Spinal cord (tissue), 10 donors: ENCODE results near the gene DAND5. TPM values are rescaled to one million over a fixed set of nuclear protein-coding genes. Genes with fewer than 3 reads are reported as not detected.
A peak's percentile ranks its signal among the peaks of the same experiment; 100 is the strongest.

Experiments used
- DNase-seq, 6 donors: peaks; one replicate each; pipeline versions ENCODE4 v3.0.0 to v3.0.0-alpha.2; 2013 to 2015; ENCODE audit warnings: low spot score in 6 of 6, low read depth in 4 of 6
- H3K27ac ChIP-seq: one replicate; pipeline ENCODE4 v1.5.1; 2013; ENCODE audit warnings: low read depth, low read length, control low read depth
- H3K27me3 ChIP-seq: one replicate; pipeline ENCODE4 v1.6.1; 2013; ENCODE audit warnings: low read length; ENCODE audit not compliant: control insufficient read depth, insufficient read depth
- H3K36me3 ChIP-seq: one replicate; pipeline ENCODE4 v1.6.1; 2013; ENCODE audit warnings: low read length; ENCODE audit not compliant: control insufficient read depth, insufficient read depth
- H3K4me1 ChIP-seq: one replicate; pipeline ENCODE4 v1.6.1; 2013; ENCODE audit warnings: low read length; ENCODE audit not compliant: control insufficient read depth, insufficient read depth
- H3K4me3 ChIP-seq: one replicate; pipeline ENCODE4 v1.5.1; 2013; ENCODE audit warnings: low read depth, low read length, control low read depth
- H3K9me3 ChIP-seq: one replicate; pipeline ENCODE4 v1.6.1; 2013; ENCODE audit warnings: low read length; ENCODE audit not compliant: control insufficient read depth, insufficient read depth
- WGBS: methylation state at CpG from one replicate; pipeline ENCODE4 v1.1.5; 2013; ENCODE audit warnings: missing lambda C conversion rate; ENCODE audit not compliant: insufficient coverage; 5-methylcytosine and 5-hydroxymethylcytosine counted together
- polyA plus RNA-seq, 2 donors: library from polyadenylated mRNA; unstranded; fragments of 120-200 nt; gene quantifications; one replicate each; pipeline ENCODE4 v1.2.1, GENCODE V29; 2013; ENCODE audit not compliant: insufficient read length in 2 of 2
- total RNA-seq, 2 donors: library from RNA; depleted of rRNA in 1 of 2; stranded (reverse); fragments of 120-200 nt in 1 of 2; fragments of >200 nt in 1 of 2; gene quantifications; one replicate each; pipeline versions ENCODE4 v1.2.3 to v1.2.4, GENCODE V29; 2013 to 2014
- donor health status: healthy.

The DAND5 gene
- total and polyA plus RNA-seq, 4 donors, result 0.28 to 0.49 (median 0.44) TPM; not detected in 1

DNA sequence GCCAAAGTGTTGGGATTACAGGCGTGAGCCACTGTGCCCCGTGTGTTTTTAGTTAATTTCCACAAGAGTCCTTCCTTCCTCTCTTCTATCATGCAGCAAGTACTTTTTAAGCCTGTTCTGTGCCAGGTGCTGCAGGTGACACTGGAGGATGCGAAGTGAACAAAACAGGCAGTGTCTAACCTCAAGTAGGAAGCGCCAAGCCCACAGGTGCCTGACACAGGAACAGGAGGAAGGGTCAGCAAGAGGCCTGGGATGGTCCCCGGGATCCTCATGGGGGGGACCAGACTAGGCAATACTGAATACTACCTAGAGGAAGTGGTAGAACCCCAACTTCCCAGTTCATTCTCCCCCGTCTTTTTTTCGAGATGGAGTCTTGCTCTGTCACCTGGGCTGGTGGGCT is 32.8 kb upstream of the DAND5 start:
- 88% methylated on average over 4 of the region's 7 CpGs for WGBS
- Histone ChIP-seq H3K27ac (no peak overlapping the region), H3K4me3 (no peak overlapping the region), H3K9me3 (no peaks in the 10 kb centered on the region), H3K27me3 (no peaks in the 10 kb centered on the region), H3K36me3 (peaks cover 20% of the 10 kb centered on the region), H3K4me1 (peaks cover 51% of the 10 kb centered on the region)
- DNase-seq, result no peak

DNA sequence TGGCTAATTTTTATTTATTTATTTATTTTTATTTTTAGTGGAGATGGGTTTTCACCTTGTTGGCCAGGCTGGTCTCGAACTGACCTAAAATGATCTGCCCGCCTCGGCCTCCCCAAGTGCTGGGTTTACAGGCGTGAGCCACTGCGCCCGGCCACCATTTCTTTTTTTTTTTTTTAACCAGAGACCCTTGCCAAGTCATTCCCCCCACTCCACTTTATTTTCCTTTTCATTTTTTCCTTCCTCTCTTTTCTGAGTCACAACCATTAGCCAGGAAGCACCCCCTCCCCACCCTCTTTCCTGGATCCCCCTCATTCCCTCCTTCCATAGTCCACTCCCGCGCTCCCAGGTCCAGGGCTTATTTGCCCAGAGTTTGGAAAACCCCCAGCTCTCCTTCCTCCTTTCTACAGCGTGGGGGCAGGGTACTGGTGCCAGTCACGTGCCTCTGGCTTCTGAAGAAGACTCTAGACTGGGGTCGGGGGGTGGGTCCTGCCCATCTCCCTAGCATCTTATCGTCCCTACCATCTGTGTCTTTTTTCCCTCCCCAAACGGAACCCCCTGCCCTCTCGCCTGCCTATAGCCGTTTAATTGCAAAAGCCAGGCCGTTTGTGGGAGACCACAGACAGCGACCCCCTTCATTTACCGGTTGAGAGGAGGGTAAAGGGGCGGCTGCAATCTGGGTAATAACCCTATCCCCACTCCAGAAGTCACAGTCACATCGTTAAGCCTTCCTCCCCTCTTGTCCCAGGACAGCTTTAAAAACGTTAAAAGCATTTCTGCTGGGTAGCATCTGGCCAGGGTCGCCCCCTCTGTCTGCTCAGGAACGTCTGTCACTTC is 32.1 kb upstream of the DAND5 start:
- peak overlapping the region; percentile 78 for H3K4me3 ChIP-seq
- H3K27ac ChIP-seq, result peak overlapping the region; percentile 93
- peaks cover 51% of the 10 kb centered on the region for H3K4me1 ChIP-seq
- peaks cover 27% of the 10 kb centered on the region for H3K36me3 ChIP-seq
- no peaks in the 10 kb centered on the region for H3K27me3 ChIP-seq
- peak in 2 of 6 donors; percentile 70 to 77 for DNase-seq
- WGBS, result 28% methylated on average over 14 of the region's 23 CpGs
- H3K9me3 ChIP-seq, result no peaks in the 10 kb centered on the region

DNA sequence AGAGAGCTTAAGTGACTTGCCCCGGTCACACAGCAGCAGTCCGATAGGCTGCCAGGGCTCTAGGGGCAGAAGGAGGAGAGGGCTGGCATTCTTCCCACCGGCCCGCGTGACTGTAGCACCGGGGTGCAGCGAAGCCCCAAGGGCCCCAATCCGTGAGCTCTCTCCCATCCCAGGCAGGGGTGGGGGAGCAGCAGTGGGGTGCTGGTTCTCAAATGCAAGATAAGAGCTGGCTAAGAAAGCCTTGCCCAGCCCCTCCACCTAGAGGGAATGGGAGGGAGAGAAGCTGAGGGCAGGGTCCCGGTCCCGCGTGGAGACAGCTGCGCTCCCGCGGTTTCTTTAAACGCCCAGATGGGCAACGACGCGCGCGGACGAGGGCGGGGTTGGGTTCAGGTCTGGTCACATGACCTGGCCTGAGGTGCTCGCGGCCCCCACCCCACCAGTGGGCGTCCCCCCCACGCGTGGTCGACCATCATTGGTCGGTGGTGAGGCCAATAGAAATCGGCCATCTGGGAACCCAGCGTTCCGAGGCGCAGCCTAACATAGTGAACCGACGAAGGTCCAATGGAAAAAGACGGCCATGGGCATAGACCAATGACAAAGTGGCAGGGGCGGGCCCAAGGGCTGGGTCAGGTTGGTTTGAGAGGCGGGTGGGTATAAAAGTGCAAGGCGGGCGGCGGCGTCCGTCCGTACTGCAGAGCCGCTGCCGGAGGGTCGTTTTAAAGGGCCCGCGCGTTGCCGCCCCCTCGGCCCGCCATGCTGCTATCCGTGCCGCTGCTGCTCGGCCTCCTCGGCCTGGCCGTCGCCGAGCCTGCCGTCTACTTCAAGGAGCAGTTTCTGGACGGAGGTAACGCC is 31.2 kb upstream of the DAND5 start, which contains the start of gene CALR:
Gene CALR (plus strand): TSS at position 683 of the 852 bp plus-strand sequence. CDS start 71 bp downstream, at position 754.
- WGBS, result under 1% methylated on average over 60 of the region's 63 CpGs
- peak; percentile 98 to 100 (median 99) for DNase-seq
- peaks cover 36% of the 10 kb centered on the region for H3K36me3 ChIP-seq
- H3K4me3 ChIP-seq, result peak within 1 kb of the TSS; percentile 96
- peaks cover 45% of the 10 kb centered on the region for H3K4me1 ChIP-seq
- no peaks in the 10 kb centered on the region for H3K27me3 ChIP-seq
- no peaks in the 10 kb centered on the region for H3K9me3 ChIP-seq
- peak within 1 kb of the TSS; percentile 93 for H3K27ac ChIP-seq

DNA sequence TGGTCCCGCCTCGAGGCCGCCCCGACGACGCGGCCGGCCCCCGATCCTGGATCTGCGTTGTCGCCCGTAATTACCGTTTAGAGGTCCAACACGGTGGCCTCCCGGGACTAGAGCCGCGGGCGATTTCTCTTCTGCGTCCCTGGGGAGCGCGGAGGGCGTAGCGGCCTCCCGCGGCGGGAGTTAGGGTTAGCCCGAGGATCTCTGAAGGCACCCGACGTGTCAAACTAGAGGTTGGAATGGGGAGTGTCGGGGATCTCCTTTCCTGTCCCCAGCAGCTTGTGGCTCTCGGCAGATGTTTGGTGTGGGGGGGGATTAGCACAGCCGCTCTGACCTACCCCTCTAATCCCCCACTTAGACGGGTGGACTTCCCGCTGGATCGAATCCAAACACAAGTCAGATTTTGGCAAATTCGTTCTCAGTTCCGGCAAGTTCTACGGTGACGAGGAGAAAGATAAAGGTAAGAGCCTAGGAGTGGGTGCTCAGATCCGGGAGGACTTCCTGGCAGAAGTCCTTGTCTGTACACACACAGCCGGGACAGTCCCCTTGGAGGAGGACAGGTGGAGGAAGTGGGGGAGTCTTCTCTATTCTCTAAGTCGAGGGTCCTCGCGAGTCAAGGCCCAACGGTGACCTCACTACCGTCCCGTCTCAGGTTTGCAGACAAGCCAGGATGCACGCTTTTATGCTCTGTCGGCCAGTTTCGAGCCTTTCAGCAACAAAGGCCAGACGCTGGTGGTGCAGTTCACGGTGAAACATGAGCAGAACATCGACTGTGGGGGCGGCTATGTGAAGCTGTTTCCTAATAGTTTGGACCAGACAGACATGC is 30.4 kb upstream of the DAND5 start:
- H3K9me3 ChIP-seq, result no peaks in the 10 kb centered on the region
- under 1% methylated on average over 47 of the region's 54 CpGs for WGBS
- DNase-seq, result peak in 2 of 6 donors; percentile 37 to 57
- H3K4me1 ChIP-seq, result peaks cover 47% of the 10 kb centered on the region
- peak overlapping the region; percentile 96 for H3K4me3 ChIP-seq
- peak overlapping the region; percentile 75 for H3K27ac ChIP-seq
- peaks cover 44% of the 10 kb centered on the region for H3K36me3 ChIP-seq
- H3K27me3 ChIP-seq, result no peaks in the 10 kb centered on the region

DNA sequence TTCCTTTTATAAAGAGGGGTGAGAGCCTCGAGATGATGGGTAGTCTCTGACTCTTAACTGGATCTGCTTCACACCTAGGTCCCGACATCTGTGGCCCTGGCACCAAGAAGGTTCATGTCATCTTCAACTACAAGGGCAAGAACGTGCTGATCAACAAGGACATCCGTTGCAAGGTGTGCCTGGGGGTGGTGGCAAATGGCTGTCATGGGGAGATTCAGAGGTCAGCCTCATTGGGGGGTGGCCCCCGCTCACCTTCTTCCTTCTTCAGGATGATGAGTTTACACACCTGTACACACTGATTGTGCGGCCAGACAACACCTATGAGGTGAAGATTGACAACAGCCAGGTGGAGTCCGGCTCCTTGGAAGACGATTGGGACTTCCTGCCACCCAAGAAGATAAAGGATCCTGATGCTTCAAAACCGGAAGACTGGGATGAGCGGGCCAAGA is 29.4 kb upstream of the DAND5 start:
- Histone ChIP-seq H3K4me3 (peak overlapping the region; percentile 96), H3K36me3 (peaks cover 54% of the 10 kb centered on the region), H3K9me3 (no peaks in the 10 kb centered on the region), H3K27ac (no peak overlapping the region), H3K4me1 (peaks cover 50% of the 10 kb centered on the region), H3K27me3 (no peaks in the 10 kb centered on the region)
- no peak for DNase-seq
- whole genome bisulfite sequencing, result 86% methylated on average over 4 of the region's 10 CpGs

DNA sequence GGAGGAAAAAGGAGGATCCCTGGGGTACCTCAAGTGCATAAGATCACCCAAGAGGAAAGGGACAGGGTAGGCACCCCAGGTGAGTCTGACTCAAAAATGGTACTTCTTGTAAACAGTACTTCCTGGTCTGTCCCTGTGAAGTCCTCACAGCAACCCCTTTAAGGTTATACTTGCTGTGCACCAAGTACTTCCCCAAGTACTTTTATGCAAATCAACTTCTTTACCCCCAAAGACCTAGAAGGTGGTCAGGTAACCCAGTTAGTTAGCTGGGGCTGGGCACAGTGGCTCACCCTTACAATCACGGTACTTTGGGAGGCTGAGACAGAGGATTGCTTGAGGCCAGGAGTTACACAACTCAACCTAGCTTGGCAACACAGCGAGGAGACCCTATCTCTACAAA is 28.5 kb upstream of the DAND5 start:
- Histone ChIP-seq H3K4me3 (no peak overlapping the region), H3K36me3 (peaks cover 57% of the 10 kb centered on the region), H3K9me3 (no peaks in the 10 kb centered on the region), H3K27me3 (no peaks in the 10 kb centered on the region), H3K4me1 (peaks cover 50% of the 10 kb centered on the region), H3K27ac (no peak overlapping the region)
- no peak for DNase-seq
- WGBS, result 100% methylated on average over 1 of the region's 2 CpGs

DNA sequence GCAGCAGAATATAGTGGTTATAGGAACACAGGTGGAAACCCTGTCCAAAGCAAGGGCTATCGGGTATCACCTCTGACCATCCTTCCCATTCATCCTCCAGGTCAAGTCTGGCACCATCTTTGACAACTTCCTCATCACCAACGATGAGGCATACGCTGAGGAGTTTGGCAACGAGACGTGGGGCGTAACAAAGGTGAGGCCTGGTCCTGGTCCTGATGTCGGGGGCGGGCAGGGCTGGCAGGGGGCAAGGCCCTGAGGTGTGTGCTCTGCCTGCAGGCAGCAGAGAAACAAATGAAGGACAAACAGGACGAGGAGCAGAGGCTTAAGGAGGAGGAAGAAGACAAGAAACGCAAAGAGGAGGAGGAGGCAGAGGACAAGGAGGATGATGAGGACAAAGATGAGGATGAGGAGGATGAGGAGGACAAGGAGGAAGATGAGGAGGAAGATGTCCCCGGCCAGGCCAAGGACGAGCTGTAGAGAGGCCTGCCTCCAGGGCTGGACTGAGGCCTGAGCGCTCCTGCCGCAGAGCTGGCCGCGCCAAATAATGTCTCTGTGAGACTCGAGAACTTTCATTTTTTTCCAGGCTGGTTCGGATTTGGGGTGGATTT is 25.8 kb upstream of the DAND5 start:
- Histone ChIP-seq H3K4me3 (no peak overlapping the region), H3K4me1 (peaks cover 48% of the 10 kb centered on the region), H3K9me3 (no peaks in the 10 kb centered on the region), H3K36me3 (peaks cover 68% of the 10 kb centered on the region), H3K27ac (no peak overlapping the region), H3K27me3 (no peaks in the 10 kb centered on the region)
- no peak for DNase-seq
- 89% methylated on average over 12 of the region's 18 CpGs for WGBS

DNA sequence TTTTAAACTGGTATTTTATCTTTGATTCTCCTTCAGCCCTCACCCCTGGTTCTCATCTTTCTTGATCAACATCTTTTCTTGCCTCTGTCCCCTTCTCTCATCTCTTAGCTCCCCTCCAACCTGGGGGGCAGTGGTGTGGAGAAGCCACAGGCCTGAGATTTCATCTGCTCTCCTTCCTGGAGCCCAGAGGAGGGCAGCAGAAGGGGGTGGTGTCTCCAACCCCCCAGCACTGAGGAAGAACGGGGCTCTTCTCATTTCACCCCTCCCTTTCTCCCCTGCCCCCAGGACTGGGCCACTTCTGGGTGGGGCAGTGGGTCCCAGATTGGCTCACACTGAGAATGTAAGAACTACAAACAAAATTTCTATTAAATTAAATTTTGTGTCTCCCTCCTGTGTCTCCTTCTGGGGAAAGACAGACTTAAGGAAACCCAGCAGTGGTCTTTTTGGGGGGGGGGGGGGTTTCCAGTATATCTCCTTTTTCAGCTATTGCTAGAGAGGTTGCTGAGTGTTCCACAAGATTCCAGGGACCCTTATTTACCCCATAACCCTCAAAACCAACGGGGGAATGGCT is 25.2 kb upstream of the DAND5 start:
- peaks cover 48% of the 10 kb centered on the region for H3K4me1 ChIP-seq
- 60% methylated on average over 1 of the region's 2 CpGs for WGBS
- no peak overlapping the region for H3K27ac ChIP-seq
- H3K9me3 ChIP-seq, result no peaks in the 10 kb centered on the region
- no peaks in the 10 kb centered on the region for H3K27me3 ChIP-seq
- no peak for DNase-seq
- H3K36me3 ChIP-seq, result peaks cover 74% of the 10 kb centered on the region
- H3K4me3 ChIP-seq, result no peak overlapping the region
